ENCODE data around the gene SLX4IP. TPM values are rescaled to one million over a fixed set of nuclear protein-coding genes. Genes with fewer than 3 reads are reported as not detected.

SLX4IP gene
- total RNA-seq, 2 experiments from 2014 or later, result 4.9 to 5.2 TPM

- CTCF ChIA-PET, result no interaction called here
Observed at GRCh38 chr20:10560686-10561085, 125.6 kb downstream of the SLX4IP start.

GRCh38 chr20:10561302-10561701 is 126.2 kb downstream of the SLX4IP start:
- Mint-ChIP-seq H3K4me3 (no peak overlapping the region), H3K4me1 (ENCODE audit: low read depth) (peaks cover 22% of the 10 kb centered on the region), H3K27me3 (ENCODE audit: low read depth) (no peaks in the 10 kb centered on the region), H3K9me3 (no peaks in the 10 kb centered on the region), H3K36me3 (ENCODE audit: low read depth) (peaks cover 25% of the 10 kb centered on the region), H3K27ac (no peak overlapping the region)
- intact Hi-C loops (cut with micrococcal nuclease), result no loop called here
- CTCF ChIA-PET, result no interaction called here
- no peak for DNase-seq

More at GRCh38 chr20:10560686-10561085, 125.6 kb downstream of the SLX4IP start:
- DNase-seq, result no peak
- H3K4me1 Mint-ChIP-seq (ENCODE audit: low read depth), result peaks cover 22% of the 10 kb centered on the region
- peaks cover 20% of the 10 kb centered on the region for H3K36me3 Mint-ChIP-seq (ENCODE audit: low read depth)
- intact Hi-C loops (cut with micrococcal nuclease), result no loop called here
- no peaks in the 10 kb centered on the region for H3K27me3 Mint-ChIP-seq (ENCODE audit: low read depth)
- H3K4me3 Mint-ChIP-seq, result no peak overlapping the region
- H3K27ac Mint-ChIP-seq, result no peak overlapping the region
- H3K9me3 Mint-ChIP-seq, result no peaks in the 10 kb centered on the region

GRCh38 chr20:10562899-10563298 is 127.8 kb downstream of the SLX4IP start:
- no peaks in the 10 kb centered on the region for H3K9me3 Mint-ChIP-seq
- H3K27me3 Mint-ChIP-seq (ENCODE audit: low read depth), result no peaks in the 10 kb centered on the region
- no peak for DNase-seq
- CTCF ChIA-PET, result no interaction called here
- peaks cover 31% of the 10 kb centered on the region for H3K36me3 Mint-ChIP-seq (ENCODE audit: low read depth)
- intact Hi-C loops (cut with micrococcal nuclease), result no loop called here
- no peak overlapping the region for H3K4me3 Mint-ChIP-seq
- no peak overlapping the region for H3K27ac Mint-ChIP-seq
- H3K4me1 Mint-ChIP-seq (ENCODE audit: low read depth), result peaks cover 22% of the 10 kb centered on the region

GRCh38 chr20:10563935-10564492 is 128.9 kb downstream of the SLX4IP start:
- no peak for DNase-seq
- H3K36me3 Mint-ChIP-seq (ENCODE audit: low read depth), result peaks cover 37% of the 10 kb centered on the region

GRCh38 chr20:10565191-10565921 is 130.3 kb downstream of the SLX4IP start:
- intact Hi-C loops (cut with micrococcal nuclease), result no loop called here
- H3K4me3 Mint-ChIP-seq, result no peak overlapping the region
- peaks cover 43% of the 10 kb centered on the region for H3K36me3 Mint-ChIP-seq (ENCODE audit: low read depth)
- CTCF ChIA-PET, result interaction anchor here (0.7 to 1.3 kb wide), 2 partner anchors 16 to 462 kb away, joined by 3 read pairs; no protein-coding TSS in a partner anchor
- no peak for DNase-seq
- no peaks in the 10 kb centered on the region for H3K27me3 Mint-ChIP-seq (ENCODE audit: low read depth)
- H3K9me3 Mint-ChIP-seq, result no peaks in the 10 kb centered on the region
- no peak overlapping the region for H3K27ac Mint-ChIP-seq
- H3K4me1 Mint-ChIP-seq (ENCODE audit: low read depth), result peaks cover 11% of the 10 kb centered on the region

More at GRCh38 chr20:10563935-10564492, 128.9 kb downstream of the SLX4IP start:
- Mint-ChIP-seq H3K4me1 (ENCODE audit: low read depth) (peaks cover 13% of the 10 kb centered on the region), H3K27ac (no peak overlapping the region), H3K4me3 (no peak overlapping the region), H3K9me3 (no peaks in the 10 kb centered on the region), H3K27me3 (ENCODE audit: low read depth) (no peaks in the 10 kb centered on the region)
- intact Hi-C loops (cut with micrococcal nuclease), result no loop called here
- CTCF ChIA-PET, result no interaction called here

GRCh38 chr20:10565922-10566897 is 131.1 kb downstream of the SLX4IP start:
- Mint-ChIP-seq H3K36me3 (ENCODE audit: low read depth) (peaks cover 43% of the 10 kb centered on the region), H3K27ac (no peak overlapping the region), H3K27me3 (ENCODE audit: low read depth) (no peaks in the 10 kb centered on the region), H3K9me3 (no peaks in the 10 kb centered on the region), H3K4me1 (ENCODE audit: low read depth) (peaks cover 11% of the 10 kb centered on the region), H3K4me3 (no peak overlapping the region)
- CTCF ChIA-PET, result no interaction called here
- no peak for DNase-seq
- intact Hi-C loops (cut with micrococcal nuclease), result no loop called here

- peaks cover 17% of the 10 kb centered on the region for H3K4me1 Mint-ChIP-seq (ENCODE audit: low read depth)
- H3K4me3 Mint-ChIP-seq, result no peak overlapping the region
- H3K27ac Mint-ChIP-seq, result no peak overlapping the region
- peaks cover 30% of the 10 kb centered on the region for H3K36me3 Mint-ChIP-seq (ENCODE audit: low read depth)
- no peaks in the 10 kb centered on the region for H3K27me3 Mint-ChIP-seq (ENCODE audit: low read depth)
- DNase-seq, result no peak
- CTCF ChIA-PET, result interaction anchor here (0.6 kb wide), 1 partner anchor 176 kb away, joined by 3 read pairs; no protein-coding TSS in a partner anchor
- H3K9me3 Mint-ChIP-seq, result no peaks in the 10 kb centered on the region
- intact Hi-C loops (cut with micrococcal nuclease), result no loop called here
Observed at GRCh38 chr20:10568032-10568431, 132.9 kb downstream of the SLX4IP start.

- Mint-ChIP-seq H3K27ac (no peak overlapping the region), H3K4me3 (no peak overlapping the region), H3K27me3 (ENCODE audit: low read depth) (no peaks in the 10 kb centered on the region), H3K36me3 (ENCODE audit: low read depth) (peaks cover 26% of the 10 kb centered on the region), H3K4me1 (ENCODE audit: low read depth) (peaks cover 6% of the 10 kb centered on the region), H3K9me3 (no peaks in the 10 kb centered on the region)
- intact Hi-C loops (cut with micrococcal nuclease), result no loop called here
- DNase-seq, result no peak
- CTCF ChIA-PET, result no interaction called here
Observed at GRCh38 chr20:10571313-10571815, 136.3 kb downstream of the SLX4IP start.

GRCh38 chr20:10572853-10573252 is 137.7 kb downstream of the SLX4IP start:
- H3K4me1 Mint-ChIP-seq (ENCODE audit: low read depth), result peaks cover 6% of the 10 kb centered on the region

GRCh38 chr20:10573273-10573950 is 138.3 kb downstream of the SLX4IP start:
- Mint-ChIP-seq H3K9me3 (no peaks in the 10 kb centered on the region), H3K27me3 (ENCODE audit: low read depth) (no peaks in the 10 kb centered on the region), H3K36me3 (ENCODE audit: low read depth) (peaks cover 18% of the 10 kb centered on the region), H3K27ac (no peak overlapping the region), H3K4me3 (no peak overlapping the region), H3K4me1 (ENCODE audit: low read depth) (peaks cover 6% of the 10 kb centered on the region)
- no peak for DNase-seq
- intact Hi-C loops (cut with micrococcal nuclease), result no loop called here
- CTCF ChIA-PET, result no interaction called here

More at GRCh38 chr20:10572853-10573252, 137.7 kb downstream of the SLX4IP start:
- CTCF ChIA-PET, result no interaction called here
- Mint-ChIP-seq H3K9me3 (no peaks in the 10 kb centered on the region), H3K36me3 (ENCODE audit: low read depth) (peaks cover 21% of the 10 kb centered on the region), H3K27ac (no peak overlapping the region), H3K4me3 (no peak overlapping the region), H3K27me3 (ENCODE audit: low read depth) (no peaks in the 10 kb centered on the region)
- intact Hi-C loops (cut with micrococcal nuclease), result no loop called here
- no peak for DNase-seq

- DNase-seq, result no peak
- CTCF ChIA-PET, result no interaction called here
- no peak overlapping the region for H3K4me3 Mint-ChIP-seq
- no peak overlapping the region for H3K27ac Mint-ChIP-seq
- H3K9me3 Mint-ChIP-seq, result no peaks in the 10 kb centered on the region
- intact Hi-C loops (cut with micrococcal nuclease), result no loop called here
- H3K4me1 Mint-ChIP-seq (ENCODE audit: low read depth), result peaks cover 6% of the 10 kb centered on the region
- H3K36me3 Mint-ChIP-seq (ENCODE audit: low read depth), result peaks cover 14% of the 10 kb centered on the region
- H3K27me3 Mint-ChIP-seq (ENCODE audit: low read depth), result no peaks in the 10 kb centered on the region
Observed at GRCh38 chr20:10573951-10574339, 138.8 kb downstream of the SLX4IP start.
